ENCODE results near the gene SIM2.

SIM2 gene

GRCh38 chr21:36722370-36723368 is 23.8 kb downstream of the SIM2 start:
- H3K4me1 ChIP-seq (ENCODE audit: control insufficient read depth, insufficient read depth, low read length), result peaks cover 17% of the 10 kb centered on the region
- H3K27me3 ChIP-seq (ENCODE audit: control insufficient read depth, insufficient read depth, low read length), result peaks cover 25% of the 10 kb centered on the region; the same call in 1 of the 2 replicates
- H3K27ac ChIP-seq (ENCODE audit: low read depth, low read length), result no peak overlapping the region
- no peaks in the 10 kb centered on the region for H3K9me3 ChIP-seq (ENCODE audit: control insufficient read depth, insufficient read depth, low read depth, low read length)
- H3K36me3 ChIP-seq (ENCODE audit: control insufficient read depth, insufficient read depth, low read length), result no peaks in the 10 kb centered on the region
- no peak overlapping the region for H3K4me3 ChIP-seq (ENCODE audit: low read depth, low read length)
- H3K9ac ChIP-seq (ENCODE audit: low read length), result no peak overlapping the region

- H3K27ac ChIP-seq (ENCODE audit: low read depth, low read length), result no peak overlapping the region
- no peaks in the 10 kb centered on the region for H3K9me3 ChIP-seq (ENCODE audit: control insufficient read depth, insufficient read depth, low read depth, low read length)
- H3K27me3 ChIP-seq (ENCODE audit: control insufficient read depth, insufficient read depth, low read length), result peaks cover 20% of the 10 kb centered on the region; the same call in 1 of the 2 replicates
- H3K4me3 ChIP-seq (ENCODE audit: low read depth, low read length), result no peak overlapping the region
- H3K9ac ChIP-seq (ENCODE audit: low read length), result no peak overlapping the region
- H3K36me3 ChIP-seq (ENCODE audit: control insufficient read depth, insufficient read depth, low read length), result no peaks in the 10 kb centered on the region
- peaks cover 9% of the 10 kb centered on the region for H3K4me1 ChIP-seq (ENCODE audit: control insufficient read depth, insufficient read depth, low read length)
Observed at GRCh38 chr21:36723371-36723881, 24.5 kb downstream of the SIM2 start.

GRCh38 chr21:36724660-36725059 is 25.7 kb downstream of the SIM2 start:
- no peak overlapping the region for H3K4me3 ChIP-seq (ENCODE audit: low read depth, low read length)
- no peaks in the 10 kb centered on the region for H3K9me3 ChIP-seq (ENCODE audit: control insufficient read depth, insufficient read depth, low read depth, low read length)
- no peaks in the 10 kb centered on the region for H3K4me1 ChIP-seq (ENCODE audit: control insufficient read depth, insufficient read depth, low read length)
- H3K9ac ChIP-seq (ENCODE audit: low read length), result no peak overlapping the region
- H3K27me3 ChIP-seq (ENCODE audit: control insufficient read depth, insufficient read depth, low read length), result peaks cover 9% of the 10 kb centered on the region; the same call in 1 of the 2 replicates
- no peaks in the 10 kb centered on the region for H3K36me3 ChIP-seq (ENCODE audit: control insufficient read depth, insufficient read depth, low read length)
- H3K27ac ChIP-seq (ENCODE audit: low read depth, low read length), result no peak overlapping the region

- no peaks in the 10 kb centered on the region for H3K36me3 ChIP-seq (ENCODE audit: control insufficient read depth, insufficient read depth, low read length)
- no peak overlapping the region for H3K4me3 ChIP-seq (ENCODE audit: low read depth, low read length)
- H3K4me1 ChIP-seq (ENCODE audit: control insufficient read depth, insufficient read depth, low read length), result no peaks in the 10 kb centered on the region
- H3K27me3 ChIP-seq (ENCODE audit: control insufficient read depth, insufficient read depth, low read length), result peaks cover 6% of the 10 kb centered on the region; the same call in 1 of the 2 replicates
- no peak overlapping the region for H3K27ac ChIP-seq (ENCODE audit: low read depth, low read length)
- no peaks in the 10 kb centered on the region for H3K9me3 ChIP-seq (ENCODE audit: control insufficient read depth, insufficient read depth, low read depth, low read length)
- H3K9ac ChIP-seq (ENCODE audit: low read length), result no peak overlapping the region
Observed at GRCh38 chr21:36725793-36726386, 27.0 kb downstream of the SIM2 start.

GRCh38 chr21:36727866-36728265 is 29.0 kb downstream of the SIM2 start:
- Histone ChIP-seq H3K4me1 (ENCODE audit: control insufficient read depth, insufficient read depth, low read length) (no peaks in the 10 kb centered on the region), H3K9ac (ENCODE audit: low read length) (no peak overlapping the region), H3K9me3 (ENCODE audit: control insufficient read depth, insufficient read depth, low read depth, low read length) (no peaks in the 10 kb centered on the region), H3K36me3 (ENCODE audit: control insufficient read depth, insufficient read depth, low read length) (no peaks in the 10 kb centered on the region), H3K4me3 (ENCODE audit: low read depth, low read length) (no peak overlapping the region), H3K27ac (ENCODE audit: low read depth, low read length) (no peak overlapping the region), H3K27me3 (ENCODE audit: control insufficient read depth, insufficient read depth, low read length) (peaks cover 9% of the 10 kb centered on the region; the same call in 1 of the 2 replicates)

- H3K27me3 ChIP-seq (ENCODE audit: control insufficient read depth, insufficient read depth, low read length), result peaks cover 6% of the 10 kb centered on the region; the same call in 1 of the 2 replicates
- H3K9ac ChIP-seq (ENCODE audit: low read length), result no peak overlapping the region
- no peaks in the 10 kb centered on the region for H3K4me1 ChIP-seq (ENCODE audit: control insufficient read depth, insufficient read depth, low read length)
- H3K4me3 ChIP-seq (ENCODE audit: low read depth, low read length), result no peak overlapping the region
- no peaks in the 10 kb centered on the region for H3K9me3 ChIP-seq (ENCODE audit: control insufficient read depth, insufficient read depth, low read depth, low read length)
- no peak overlapping the region for H3K27ac ChIP-seq (ENCODE audit: low read depth, low read length)
- no peaks in the 10 kb centered on the region for H3K36me3 ChIP-seq (ENCODE audit: control insufficient read depth, insufficient read depth, low read length)
Observed at GRCh38 chr21:36728371-36729111, 29.6 kb downstream of the SIM2 start.

GRCh38 chr21:36729310-36729970 is 30.5 kb downstream of the SIM2 start:
- no peak overlapping the region for H3K4me3 ChIP-seq (ENCODE audit: low read depth, low read length)
- no peak overlapping the region for H3K9ac ChIP-seq (ENCODE audit: low read length)
- H3K36me3 ChIP-seq (ENCODE audit: control insufficient read depth, insufficient read depth, low read length), result no peaks in the 10 kb centered on the region
- no peaks in the 10 kb centered on the region for H3K4me1 ChIP-seq (ENCODE audit: control insufficient read depth, insufficient read depth, low read length)
- H3K9me3 ChIP-seq (ENCODE audit: control insufficient read depth, insufficient read depth, low read depth, low read length), result no peaks in the 10 kb centered on the region
- peaks cover 6% of the 10 kb centered on the region; the same call in 1 of the 2 replicates for H3K27me3 ChIP-seq (ENCODE audit: control insufficient read depth, insufficient read depth, low read length)
- no peak overlapping the region for H3K27ac ChIP-seq (ENCODE audit: low read depth, low read length)

- Histone ChIP-seq H3K36me3 (ENCODE audit: control insufficient read depth, insufficient read depth, low read length) (no peaks in the 10 kb centered on the region), H3K4me1 (ENCODE audit: control insufficient read depth, insufficient read depth, low read length) (peaks cover 5% of the 10 kb centered on the region; the same call in 1 of the 2 replicates), H3K9ac (ENCODE audit: low read length) (no peak overlapping the region), H3K27me3 (ENCODE audit: control insufficient read depth, insufficient read depth, low read length) (peaks cover 6% of the 10 kb centered on the region; the same call in 1 of the 2 replicates), H3K27ac (ENCODE audit: low read depth, low read length) (no peak overlapping the region), H3K9me3 (ENCODE audit: control insufficient read depth, insufficient read depth, low read depth, low read length) (no peaks in the 10 kb centered on the region), H3K4me3 (ENCODE audit: low read depth, low read length) (no peak overlapping the region)
Observed at GRCh38 chr21:36730291-36731281, 31.7 kb downstream of the SIM2 start.

- no peak overlapping the region for H3K27ac ChIP-seq (ENCODE audit: low read depth, low read length)
Observed at GRCh38 chr21:36732217-36732616, 33.3 kb downstream of the SIM2 start.

More at GRCh38 chr21:36732217-36732616, 33.3 kb downstream of the SIM2 start:
- Histone ChIP-seq H3K36me3 (ENCODE audit: control insufficient read depth, insufficient read depth, low read length) (no peaks in the 10 kb centered on the region), H3K4me1 (ENCODE audit: control insufficient read depth, insufficient read depth, low read length) (peaks cover 5% of the 10 kb centered on the region; the same call in 1 of the 2 replicates), H3K27me3 (ENCODE audit: control insufficient read depth, insufficient read depth, low read length) (peaks cover 6% of the 10 kb centered on the region; the same call in 1 of the 2 replicates), H3K4me3 (ENCODE audit: low read depth, low read length) (no peak overlapping the region), H3K9me3 (ENCODE audit: control insufficient read depth, insufficient read depth, low read depth, low read length) (no peaks in the 10 kb centered on the region), H3K9ac (ENCODE audit: low read length) (no peak overlapping the region)

Data from HUES6 (cell line).